Activated CD4-positive, alpha-beta memory T cell treated with anti-CD3 and anti-CD28 coated beads for 36 hours (primary cell): ENCODE data around the gene RPAP3. TPM values are rescaled to one million over a fixed set of nuclear protein-coding genes. Genes with fewer than 3 reads are reported as not detected.

Source experiments
- CTCF ChIA-PET: fragments of 350-600 bp; sonication (Branson Sonifier 250); formaldehyde crosslinking; loops from one replicate; lab custom pipeline; 2021; ENCODE audit warnings: antibody characterized with exemption, inconsistent platforms; lab: Charles Lee
- POLR2A ChIA-PET: fragments of 350-600 bp; sonication (Branson Sonifier 250); formaldehyde crosslinking; loops from one replicate; lab custom pipeline; 2021; ENCODE audit warnings: antibody characterized with exemption; lab: Charles Lee
- DNase-seq: peaks from one replicate; pipeline ENCODE4 v3.0.0-alpha.2; 2020
- H3K27ac Mint-ChIP-seq: one replicate; pipeline ENCODE4 v1.8.0; 2021; ENCODE audit warnings: mixed read lengths
- H3K27me3 Mint-ChIP-seq: one replicate; pipeline ENCODE4 v1.8.0; 2021; ENCODE audit warnings: mixed read lengths
- H3K36me3 Mint-ChIP-seq: one replicate; pipeline ENCODE4 v1.8.0; 2021; ENCODE audit warnings: mixed read lengths
- H3K4me1 Mint-ChIP-seq: one replicate; pipeline ENCODE4 v1.8.0; 2021; ENCODE audit warnings: low read depth, mixed read lengths
- H3K4me3 Mint-ChIP-seq: one replicate; pipeline ENCODE4 v1.8.0; 2021; ENCODE audit warnings: mild to moderate bottlenecking, mixed read lengths
- H3K9me3 Mint-ChIP-seq: one replicate; pipeline ENCODE4 v1.8.0; 2021; ENCODE audit warnings: mixed read lengths
- intact Hi-C: fragments of 100-400 bp; cut with micrococcal nuclease; formaldehyde crosslinking; loops from one replicate; pipeline ENCODE4 v1.15.1; 2023
- total RNA-seq, 2 experiments: library from RNA; stranded (reverse); gene quantifications; one replicate each; pipeline ENCODE4 v1.2.3, GENCODE V29; 2021

RPAP3 gene
- total RNA-seq, 2 experiments from 2014 or later = 49.4 to 50.2 TPM

DNA sequence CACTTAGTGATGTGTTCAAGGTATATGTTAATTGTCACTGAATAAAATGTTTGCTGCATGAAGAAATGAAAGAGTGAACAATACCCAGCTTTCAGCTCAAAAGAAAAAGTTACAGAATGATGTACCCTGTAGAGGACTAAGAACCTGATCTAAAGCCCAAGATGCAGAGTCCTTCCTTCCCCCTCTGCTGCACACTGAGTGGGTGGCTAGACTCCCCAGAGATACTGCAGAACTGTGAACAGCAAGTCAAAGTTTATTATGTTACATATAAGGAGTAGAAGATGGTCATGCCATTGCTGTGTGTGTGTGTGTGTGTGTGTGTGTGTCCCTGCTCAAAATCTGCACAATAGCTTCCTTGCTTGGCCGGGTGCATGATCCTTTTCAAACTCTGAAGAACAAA, 83.9 kb downstream of the RPAP3 start:
- DNase-seq = no peak
- Mint-ChIP-seq H3K9me3 (peaks cover 14% of the 10 kb centered on the region), H3K27ac (no peak overlapping the region), H3K27me3 (no peaks in the 10 kb centered on the region), H3K4me1 (no peaks in the 10 kb centered on the region), H3K36me3 (peaks cover 26% of the 10 kb centered on the region), H3K4me3 (no peak overlapping the region)
- ChIA-PET CTCF (no interaction called here), POLR2A (no interaction called here)
- intact Hi-C loops = no loop called here

DNA sequence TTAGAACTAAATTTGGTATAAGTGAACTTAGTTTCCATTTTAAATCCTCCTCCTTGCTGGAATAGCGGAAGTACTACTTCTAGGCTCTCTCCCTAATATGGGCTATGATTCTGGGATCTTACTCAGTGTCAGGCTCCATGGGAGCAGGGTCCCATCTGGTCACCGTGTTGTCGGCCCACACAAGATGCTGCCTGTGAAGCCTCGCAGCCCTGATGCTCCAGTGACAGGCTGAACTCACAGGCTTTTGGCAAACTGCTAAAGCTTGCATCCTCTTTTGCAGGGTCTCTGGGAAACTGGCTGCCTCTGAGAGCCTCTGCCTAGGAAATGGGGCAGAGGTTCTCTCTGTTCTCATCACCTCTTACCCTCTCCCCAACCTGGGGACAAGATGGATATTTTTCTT, 88.4 kb downstream of the RPAP3 start:
- H3K36me3 Mint-ChIP-seq = peaks cover 24% of the 10 kb centered on the region
- H3K4me3 Mint-ChIP-seq = no peak overlapping the region
- CTCF ChIA-PET = interaction anchor here (1.2 kb wide), 1 partner anchor 20 kb away, joined by 3 read pairs; no protein-coding TSS in a partner anchor
- H3K9me3 Mint-ChIP-seq = peaks cover 17% of the 10 kb centered on the region
- H3K4me1 Mint-ChIP-seq = no peaks in the 10 kb centered on the region
- no peak for DNase-seq
- intact Hi-C loops = no loop called here
- H3K27me3 Mint-ChIP-seq = no peaks in the 10 kb centered on the region
- H3K27ac Mint-ChIP-seq = no peak overlapping the region
- POLR2A ChIA-PET = no interaction called here

DNA sequence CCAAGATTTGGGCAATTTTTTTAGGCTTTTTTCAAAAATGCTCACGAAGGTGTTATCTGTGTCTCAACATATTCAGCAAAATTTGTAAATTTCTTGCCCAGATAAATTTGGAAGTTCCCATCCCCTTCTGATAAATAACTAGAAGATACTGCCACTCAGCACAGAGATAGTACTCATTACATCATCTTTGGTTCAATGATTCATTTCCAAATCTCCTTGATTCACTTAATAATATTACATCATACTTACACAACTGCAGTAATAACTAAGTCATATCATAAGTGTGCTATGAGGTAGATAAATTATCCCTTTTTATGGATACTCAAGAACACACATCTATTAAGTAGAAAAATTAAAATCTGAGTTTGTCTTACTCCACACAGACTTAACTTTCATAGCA, 89.4 kb downstream of the RPAP3 start:
- intact Hi-C loops = no loop called here
- POLR2A ChIA-PET = no interaction called here
- CTCF ChIA-PET = interaction anchor here (0.7 to 1.2 kb wide), 2 partner anchors 21 kb away, joined by 3 read pairs; no protein-coding TSS in a partner anchor
- no peaks in the 10 kb centered on the region for H3K4me1 Mint-ChIP-seq
- no peak overlapping the region for H3K4me3 Mint-ChIP-seq
- H3K9me3 Mint-ChIP-seq = peaks cover 24% of the 10 kb centered on the region
- no peak overlapping the region for H3K27ac Mint-ChIP-seq
- H3K36me3 Mint-ChIP-seq = peaks cover 27% of the 10 kb centered on the region
- DNase-seq = no peak
- H3K27me3 Mint-ChIP-seq = no peaks in the 10 kb centered on the region

DNA sequence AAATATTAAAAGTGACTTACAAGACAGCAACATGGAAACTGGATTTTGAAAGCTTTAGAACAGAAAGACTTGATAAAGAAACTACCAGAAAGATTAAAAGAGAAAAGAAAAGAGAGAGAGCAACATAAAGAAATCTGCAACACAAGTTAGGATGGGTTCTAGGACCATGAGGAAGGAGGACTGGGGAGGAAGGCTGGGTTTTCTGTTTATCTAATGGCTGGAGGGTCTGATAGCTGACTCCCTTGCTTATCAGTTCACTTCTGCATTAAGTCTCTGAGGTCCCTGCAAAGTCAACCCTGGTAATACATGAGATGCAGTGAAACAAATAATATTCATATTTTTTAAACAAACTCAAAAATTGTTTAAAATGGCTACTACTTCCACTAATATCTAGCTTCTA, 90.1 kb downstream of the RPAP3 start:
- Mint-ChIP-seq H3K27ac (no peak overlapping the region), H3K4me3 (no peak overlapping the region), H3K36me3 (peaks cover 28% of the 10 kb centered on the region), H3K9me3 (peaks cover 24% of the 10 kb centered on the region), H3K4me1 (no peaks in the 10 kb centered on the region), H3K27me3 (no peaks in the 10 kb centered on the region)
- intact Hi-C loops = no loop called here
- CTCF ChIA-PET = interaction anchor here (0.7 to 0.8 kb wide), 2 partner anchors 21 to 76 kb away, joined by 3 to 4 read pairs; no protein-coding TSS in a partner anchor
- POLR2A ChIA-PET = no interaction called here
- no peak for DNase-seq

DNA sequence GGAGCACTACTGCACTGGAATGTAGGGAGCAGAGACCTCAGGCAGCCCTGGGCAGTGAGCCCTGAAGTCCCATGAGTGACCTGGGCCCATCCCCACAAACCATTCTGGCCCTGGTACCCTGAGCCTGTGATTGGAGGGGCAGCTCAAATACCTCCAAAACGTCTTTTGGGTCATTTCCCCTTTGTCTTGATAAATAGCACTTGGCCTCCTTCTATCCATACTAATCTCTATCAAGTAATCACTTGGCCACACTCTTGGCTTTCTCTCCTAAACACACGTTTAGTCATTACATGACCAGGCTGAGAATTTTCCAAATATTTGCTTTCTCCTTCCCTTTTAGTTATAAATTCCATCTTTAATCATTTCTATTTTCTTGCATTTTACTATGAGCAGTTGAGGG, 91.3 kb downstream of the RPAP3 start:
- Mint-ChIP-seq H3K9me3 (peaks cover 28% of the 10 kb centered on the region), H3K4me1 (no peaks in the 10 kb centered on the region), H3K4me3 (no peak overlapping the region), H3K36me3 (peaks cover 28% of the 10 kb centered on the region), H3K27ac (no peak overlapping the region), H3K27me3 (no peaks in the 10 kb centered on the region)
- intact Hi-C loops = no loop called here
- no peak for DNase-seq
- ChIA-PET POLR2A (no interaction called here), CTCF (interaction anchor here (1.0 to 1.7 kb wide), 2 partner anchors 22 to 127 kb away, joined by 3 read pairs; no protein-coding TSS in a partner anchor)

DNA sequence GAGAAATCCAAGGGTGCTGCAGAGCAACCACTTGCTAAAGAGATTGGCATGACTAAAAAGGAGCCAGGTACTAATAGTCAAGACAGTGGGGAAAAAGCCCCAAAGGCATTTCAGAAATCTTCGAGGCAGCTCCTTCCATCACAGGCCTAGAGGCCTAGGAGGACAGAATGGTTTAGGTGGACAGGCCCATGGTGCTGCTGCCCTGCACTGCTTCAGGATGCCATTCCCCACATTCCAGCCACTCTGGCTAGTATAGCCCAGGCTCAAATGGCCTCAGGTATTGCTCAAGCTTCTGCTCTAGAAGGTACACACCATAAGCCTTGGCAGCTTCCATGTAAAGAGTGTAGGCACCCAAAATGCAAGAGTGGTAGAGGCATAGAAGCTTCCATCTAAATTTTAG, 92.9 kb downstream of the RPAP3 start:
- intact Hi-C loops = no loop called here
- no peak for DNase-seq
- no peaks in the 10 kb centered on the region for H3K27me3 Mint-ChIP-seq
- POLR2A ChIA-PET = no interaction called here
- no peak overlapping the region for H3K4me3 Mint-ChIP-seq
- CTCF ChIA-PET = interaction anchor here (1.7 kb wide), 1 partner anchor 24 kb away, joined by 3 read pairs; no protein-coding TSS in a partner anchor
- H3K27ac Mint-ChIP-seq = no peak overlapping the region
- H3K9me3 Mint-ChIP-seq = peaks cover 34% of the 10 kb centered on the region
- H3K36me3 Mint-ChIP-seq = peaks cover 24% of the 10 kb centered on the region
- no peaks in the 10 kb centered on the region for H3K4me1 Mint-ChIP-seq

DNA sequence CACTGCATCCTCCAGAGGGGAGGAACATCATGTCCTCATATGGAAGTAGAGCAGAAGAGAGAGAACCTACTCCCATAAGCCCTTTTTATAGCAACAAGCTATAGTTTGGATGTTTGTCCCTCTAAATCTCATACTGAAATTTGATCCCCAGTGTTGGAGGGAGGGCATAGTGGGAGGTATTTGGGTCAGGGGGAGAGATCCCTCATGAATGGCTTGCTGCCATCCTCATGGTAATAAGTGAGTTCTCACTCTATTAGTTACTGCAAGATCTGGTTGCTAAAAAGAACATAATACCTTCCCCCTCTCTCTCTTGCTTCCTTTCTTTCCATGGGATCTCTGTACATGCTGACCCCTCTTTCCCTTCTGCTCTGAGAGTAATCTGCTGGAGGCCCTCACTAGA, 93.9 kb downstream of the RPAP3 start:
- ChIA-PET POLR2A (no interaction called here), CTCF (no interaction called here)
- H3K27me3 Mint-ChIP-seq = no peaks in the 10 kb centered on the region
- H3K27ac Mint-ChIP-seq = no peak overlapping the region
- no peak for DNase-seq
- H3K4me3 Mint-ChIP-seq = no peak overlapping the region
- peaks cover 42% of the 10 kb centered on the region for H3K9me3 Mint-ChIP-seq
- H3K36me3 Mint-ChIP-seq = peaks cover 29% of the 10 kb centered on the region
- intact Hi-C loops = no loop called here
- H3K4me1 Mint-ChIP-seq = no peaks in the 10 kb centered on the region

Other genes starting within 250 kb of the RPAP3 start
- not detected for gene ENDOU, start 19.5 kb upstream of the RPAP3 start, total RNA-seq
- gene RAPGEF3, start 52.9 kb upstream of the RPAP3 start, total RNA-seq = 1 to 10 TPM; 2.1 to 2.5 TPM
- gene SLC48A1, start 67.2 kb upstream of the RPAP3 start, total RNA-seq = 10 to 100 TPM; 13.7 to 16.2 TPM
- gene HDAC7, start 113.9 kb upstream of the RPAP3 start, total RNA-seq = 100 to 1,000 TPM; 257 to 280 TPM
- gene VDR, start 199.0 kb upstream of the RPAP3 start, total RNA-seq = 100 to 1,000 TPM; 156 TPM